ENCODE data around the gene STK36. TPM values are rescaled to one million over a fixed set of nuclear protein-coding genes. Genes with fewer than 3 reads are reported as not detected.

The STK36 gene
- total RNA-seq, 1 donor from 2014 or later: 20.0 TPM

DNA sequence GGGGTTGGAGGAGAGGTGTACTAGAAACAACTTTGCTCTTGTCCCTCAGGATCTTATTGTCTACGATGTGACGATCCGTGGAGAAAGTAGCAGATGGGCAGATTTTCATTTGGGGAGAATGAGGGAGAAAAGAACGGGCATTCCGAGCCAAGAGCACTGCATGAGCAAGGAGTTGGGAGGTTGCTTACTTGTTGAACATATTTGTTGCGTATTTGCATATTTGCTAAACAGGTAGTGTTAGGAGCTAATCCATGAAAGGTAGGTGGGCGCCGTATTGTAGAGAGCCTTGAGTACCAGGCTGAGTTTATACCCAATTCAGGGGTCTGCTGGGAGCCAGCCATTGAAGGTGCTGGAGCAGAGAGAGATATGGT is 11.9 kb upstream of the STK36 start:
- DNase-seq: no peak

- no peak for DNase-seq
Observed at GRCh38 chr2:218662377-218662776, 9.5 kb upstream of the STK36 start.

GRCh38 chr2:218662827-218663226 is 9.1 kb upstream of the STK36 start:
- no peak for DNase-seq

DNA sequence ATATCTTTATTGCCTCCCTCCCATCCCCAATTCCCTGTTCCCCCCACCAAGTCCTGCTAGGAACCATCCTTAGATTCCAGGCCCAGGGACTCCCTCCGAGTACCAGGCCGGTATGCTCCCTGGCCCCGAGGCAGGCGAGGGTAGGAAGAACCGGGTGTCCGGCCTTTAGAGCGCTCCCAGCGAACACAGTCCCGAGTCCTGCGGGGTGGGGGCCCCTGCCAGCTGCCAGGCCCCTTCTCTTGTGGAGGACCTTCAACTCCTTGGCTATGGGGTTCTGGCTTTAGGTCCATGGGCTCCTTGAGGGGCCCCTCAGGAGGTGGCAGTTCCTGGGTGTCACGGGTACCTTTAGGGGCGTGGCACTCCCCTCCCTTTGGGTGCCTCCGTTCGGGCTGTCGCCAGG is 8.0 kb upstream of the STK36 start:
- no peak for DNase-seq

DNA sequence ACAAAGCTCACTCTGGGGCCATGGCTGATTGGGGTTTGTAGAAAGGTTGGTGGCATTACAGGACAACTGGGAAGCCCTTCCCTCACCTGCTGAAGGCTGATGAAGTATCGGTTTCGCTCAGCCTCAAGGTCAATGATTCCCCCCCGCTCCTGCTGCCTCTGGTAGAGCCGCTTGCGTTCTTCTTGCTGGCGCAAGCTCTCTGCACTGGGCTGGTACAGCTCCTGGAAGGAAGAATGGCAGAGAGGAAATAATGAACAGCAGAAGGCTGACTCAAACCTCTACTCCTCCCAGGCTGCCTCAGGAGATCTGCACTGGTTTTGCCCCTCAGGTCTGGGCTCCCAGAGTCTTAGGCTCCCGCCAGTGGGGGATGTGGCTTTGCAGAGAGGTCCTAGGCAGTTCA is 7.2 kb upstream of the STK36 start:
- DNase-seq: no peak

DNA sequence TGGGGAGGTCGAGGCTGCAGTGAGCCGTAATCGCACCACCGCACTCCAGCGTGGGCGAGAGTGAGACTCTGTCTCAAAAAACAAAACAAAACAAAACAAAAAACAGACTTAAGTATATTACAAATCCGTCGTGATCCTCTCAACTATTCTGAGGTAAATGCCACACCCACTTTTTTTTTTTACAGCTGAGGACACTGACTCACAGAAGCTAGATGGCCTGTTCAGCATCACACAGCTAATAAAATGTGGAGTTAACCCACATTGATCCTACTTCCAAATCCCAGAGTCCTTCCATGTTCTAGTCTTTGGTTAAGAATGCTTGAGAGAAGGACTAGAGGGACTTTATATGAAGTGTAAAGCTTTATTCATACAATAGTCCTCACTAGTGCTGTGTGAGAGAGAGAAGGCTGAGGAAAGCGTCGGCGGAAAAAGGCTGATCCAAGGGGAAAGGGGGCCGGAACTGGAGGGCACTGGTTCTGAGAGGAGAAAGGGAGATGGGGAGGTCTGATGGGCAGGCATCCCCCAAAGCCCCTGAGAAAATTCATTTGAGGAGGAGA is 711 bp upstream of the STK36 start:
- no peak for DNase-seq

- DNase-seq: no peak
Observed at GRCh38 chr2:218679119-218679518, 7.2 kb downstream of the STK36 start.

DNA sequence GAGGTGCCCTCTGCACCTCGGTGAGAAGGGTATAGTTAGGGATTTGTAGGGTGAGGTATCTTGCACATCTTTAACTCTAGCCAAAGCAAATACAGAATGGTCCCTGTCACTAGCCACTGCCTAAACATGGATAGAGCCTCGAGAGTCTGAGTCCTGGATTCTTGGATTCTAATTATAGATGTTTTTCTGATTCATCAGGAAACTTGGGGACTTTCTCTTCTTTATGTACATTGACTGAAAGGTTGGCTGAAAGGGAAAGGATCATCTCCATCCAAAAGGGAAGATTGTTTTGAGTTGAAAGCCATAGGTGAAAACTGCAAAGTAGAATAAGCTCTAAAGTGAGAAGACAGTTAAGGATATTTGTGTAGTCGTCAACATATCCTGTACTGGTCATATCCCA is 8.2 kb downstream of the STK36 start:
- DNase-seq: no peak

DNA sequence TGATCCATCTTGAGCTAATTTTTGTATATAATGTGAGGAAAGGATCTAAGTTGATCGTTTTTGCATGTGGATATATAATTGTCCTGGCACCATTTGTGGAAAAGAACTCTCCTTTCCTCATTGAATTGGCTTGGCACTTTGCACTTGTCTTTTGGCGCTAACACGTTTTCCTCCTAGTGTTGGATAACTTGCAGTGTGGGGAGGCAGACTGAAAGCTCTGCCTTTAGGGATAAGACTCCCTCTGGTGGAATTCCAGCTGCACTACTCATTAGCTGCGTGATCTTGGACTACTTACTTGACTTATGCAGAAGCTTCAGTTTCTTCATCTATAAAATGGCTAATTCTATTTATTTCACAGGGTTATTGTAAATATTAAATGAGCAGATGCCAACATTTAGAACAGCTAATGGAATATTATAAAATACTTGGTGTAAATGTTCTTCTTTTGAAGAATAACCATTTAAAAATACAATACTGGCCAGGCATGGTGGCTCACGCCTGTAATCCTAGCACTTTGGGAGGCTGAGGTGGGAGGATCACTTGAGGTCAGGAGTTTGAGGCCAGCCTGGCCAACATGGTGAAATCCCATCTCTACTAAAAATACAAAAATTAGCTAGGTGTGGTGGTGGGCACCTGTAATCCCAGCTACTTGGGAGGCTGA is 15.6 kb downstream of the STK36 start:
- DNase-seq: peak; percentile 45

GRCh38 chr2:218691234-218691633 is 19.3 kb downstream of the STK36 start:
- DNase-seq: no peak

- no peak for DNase-seq
Observed at GRCh38 chr2:218694405-218695145, 22.7 kb downstream of the STK36 start.

GRCh38 chr2:218698885-218699284 is 27.0 kb downstream of the STK36 start:
- no peak for DNase-seq

- DNase-seq: no peak
Observed at GRCh38 chr2:218701806-218702205, 29.9 kb downstream of the STK36 start.

GRCh38 chr2:218703341-218703740 is 31.5 kb downstream of the STK36 start:
- DNase-seq: no peak

- DNase-seq: no peak
Observed at GRCh38 chr2:218708086-218708485, 36.2 kb downstream of the STK36 start.

DNA sequence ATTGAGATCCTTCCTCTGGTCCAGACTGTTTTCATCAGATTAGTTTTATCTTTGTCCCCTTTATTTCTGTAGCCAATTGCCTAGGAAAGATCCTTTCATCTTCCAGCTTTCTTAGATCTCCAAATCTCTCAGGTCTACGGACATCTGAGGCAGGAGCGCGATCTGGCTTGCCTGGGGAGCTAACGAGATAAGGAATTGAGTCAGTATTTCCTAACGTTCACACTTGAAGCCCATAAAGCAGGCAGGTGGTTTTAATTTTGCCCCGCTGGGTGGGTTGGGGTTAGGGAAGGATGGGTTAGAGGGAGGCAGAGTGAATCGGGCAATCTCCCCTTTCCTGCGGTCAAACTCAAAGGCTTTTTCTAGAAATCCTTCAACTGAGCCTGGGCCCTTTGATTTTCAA is 38.0 kb downstream of the STK36 start:
- no peak for DNase-seq

DNA sequence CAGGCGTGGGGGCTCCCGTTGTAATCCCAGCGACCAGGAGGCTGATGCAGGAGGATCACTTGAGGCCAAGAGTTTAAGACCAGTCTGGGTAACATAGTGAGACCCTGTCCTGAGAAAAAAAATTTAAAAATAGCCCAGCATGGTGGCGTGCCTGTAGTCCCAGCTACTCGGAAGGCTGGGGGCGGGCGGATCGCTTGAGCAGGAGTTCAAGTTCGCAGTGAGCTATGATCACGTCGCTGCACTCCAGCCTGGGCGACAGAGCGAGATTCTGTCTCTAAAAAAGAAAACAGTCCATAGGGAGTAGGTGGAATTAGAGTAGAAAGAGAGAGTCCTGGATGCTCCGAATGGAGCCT is 38.4 kb downstream of the STK36 start:
- no peak for DNase-seq

DNA sequence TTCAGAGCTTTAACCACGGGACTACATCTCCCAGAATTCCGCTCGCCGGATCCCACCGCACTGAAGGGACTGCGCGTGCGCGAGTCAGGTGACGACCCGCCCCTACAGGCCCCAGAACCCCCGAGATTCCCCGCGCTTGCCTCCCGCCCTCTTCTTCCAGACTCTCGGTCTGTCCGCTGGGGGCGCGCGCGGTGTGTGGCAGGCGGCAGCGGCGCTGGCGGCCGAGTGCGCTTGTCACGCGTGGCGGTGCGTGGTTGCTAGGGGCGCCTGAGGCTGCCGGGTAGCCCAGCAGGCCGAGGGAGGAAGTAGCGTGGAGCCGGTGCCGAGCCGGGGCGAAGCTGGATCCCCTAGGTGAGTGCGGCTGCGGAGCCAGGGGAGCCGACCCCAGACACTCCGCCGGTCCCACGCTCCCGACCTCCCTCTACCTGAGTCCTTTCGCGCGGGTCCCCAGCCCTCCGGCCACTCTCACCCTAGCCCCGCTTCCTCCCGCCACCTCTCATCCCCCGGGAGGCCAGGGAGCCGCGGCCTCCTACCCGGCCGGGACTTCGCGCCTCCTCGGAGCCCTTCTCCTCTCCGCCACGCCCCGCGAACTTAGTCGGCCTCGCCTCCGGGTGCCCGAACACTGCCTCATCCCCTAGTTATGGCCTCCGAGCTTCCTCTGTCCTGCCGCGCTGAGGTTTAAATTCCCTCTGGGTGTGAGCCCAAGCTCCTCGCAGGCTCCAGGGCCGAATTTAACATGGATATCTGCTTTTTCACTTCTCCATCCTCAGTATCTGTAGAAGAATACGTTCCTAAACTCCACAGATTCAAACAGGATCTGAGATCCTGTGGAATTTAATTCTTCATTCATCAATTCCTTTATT is 39.0 kb downstream of the STK36 start, which contains the start of gene TTLL4:
Gene TTLL4, plus strand, starts transcription at position 149 of the 863 bp plus-strand sequence. CDS start 26,842 bp downstream, outside the sequence.
- DNase-seq: peak; percentile 96

GRCh38 chr2:218711550-218711929 is 39.7 kb downstream of the STK36 start:
- DNase-seq: no peak

DNA sequence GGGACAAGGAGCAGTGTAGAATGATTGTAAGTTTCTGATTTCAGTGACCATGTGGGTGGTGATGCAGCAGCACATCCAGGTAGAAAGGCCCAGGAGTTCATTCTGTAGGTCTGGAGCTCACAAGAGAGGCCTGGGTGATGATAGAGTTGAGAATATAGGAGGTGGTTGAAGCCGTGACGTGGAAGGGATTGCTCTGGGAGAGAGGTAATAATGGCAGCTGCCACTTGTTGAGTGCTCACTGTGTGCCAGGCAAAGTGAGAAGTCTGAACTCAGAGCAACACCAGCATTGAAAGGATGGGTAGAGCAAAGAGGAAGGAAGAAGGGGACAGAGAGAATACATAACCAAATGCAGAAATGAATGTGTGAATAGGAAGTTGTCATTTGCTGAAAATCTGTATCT is 42.0 kb downstream of the STK36 start:
- no peak for DNase-seq

DNA sequence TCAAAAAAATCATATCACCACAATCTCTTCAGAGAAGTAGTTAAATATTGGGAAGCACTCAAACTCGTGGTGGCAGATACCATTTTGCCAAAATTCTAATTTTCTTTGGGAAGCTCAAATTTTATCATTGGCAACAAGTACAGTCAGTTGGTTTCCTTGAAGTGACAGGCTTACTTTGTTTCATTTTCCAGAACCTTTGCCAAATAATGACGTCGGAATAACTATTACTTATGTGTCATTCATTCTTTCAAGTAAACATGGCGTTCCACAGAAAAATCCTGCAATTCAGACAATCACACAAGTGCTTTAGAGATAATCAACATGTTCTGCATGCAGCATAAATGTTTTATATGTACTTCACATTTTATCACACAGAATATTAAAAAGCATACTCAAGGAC is 44.2 kb downstream of the STK36 start:
- no peak for DNase-seq

GRCh38 chr2:218717262-218717661 is 45.4 kb downstream of the STK36 start:
- DNase-seq: no peak

GRCh38 chr2:218718058-218718457 is 46.2 kb downstream of the STK36 start:
- DNase-seq: no peak

Data from skin of body (tissue), 2 donors.